ENCODE measurements around the gene PSMA5.
"Not testable (repeated sequence)": the region's sequence is repeated elsewhere in the genome, so short reads cannot be mapped to it uniquely, and the experiment has no call there.

The PSMA5 gene

GRCh38 chr1:109426281-109427170 lies at the start of gene PSMA5:
Gene PSMA5, minus strand, starts transcription at chr1:109426448. Its CDS starts 118 bp downstream, at chr1:109426330.
- DNase-seq (ENCODE audit: low spot score): peak; percentile 96

GRCh38 chr1:109475261-109475660 lies 49.0 kb upstream of the PSMA5 start:
- DNase-seq (ENCODE audit: low spot score): no peak

- DNase-seq (ENCODE audit: low spot score): no peak
These were observed 48.4 kb upstream of the PSMA5 start for GRCh38 chr1:109474697-109475096.

- DNase-seq (ENCODE audit: low spot score): not testable (repeated sequence)
These were observed 47.2 kb upstream of the PSMA5 start for GRCh38 chr1:109473284-109474057.

GRCh38 chr1:109472779-109473178 lies 46.5 kb upstream of the PSMA5 start:
- DNase-seq (ENCODE audit: low spot score): no peak

- no peak for DNase-seq (ENCODE audit: low spot score)
These were observed 44.0 kb upstream of the PSMA5 start for GRCh38 chr1:109470245-109470644.

GRCh38 chr1:109468903-109469302 lies 42.7 kb upstream of the PSMA5 start:
- DNase-seq (ENCODE audit: low spot score): no peak

- DNase-seq (ENCODE audit: low spot score): no peak
These were observed 41.8 kb upstream of the PSMA5 start for GRCh38 chr1:109468061-109468460.

- no peak for DNase-seq (ENCODE audit: low spot score)
These were observed 41.1 kb upstream of the PSMA5 start for GRCh38 chr1:109467301-109467777.

GRCh38 chr1:109466452-109467300 lies 40.4 kb upstream of the PSMA5 start, which contains the start of gene SYPL2:
Gene SYPL2, plus strand, starts transcription at chr1:109466546. Its CDS starts 298 bp downstream, at chr1:109466844.
- DNase-seq (ENCODE audit: low spot score): peak; percentile 55

- no peak for DNase-seq (ENCODE audit: low spot score)
These were observed 39.8 kb upstream of the PSMA5 start for GRCh38 chr1:109466125-109466451.

- DNase-seq (ENCODE audit: low spot score): no peak
These were observed 31.6 kb upstream of the PSMA5 start for GRCh38 chr1:109457819-109458218.

- no peak for DNase-seq (ENCODE audit: low spot score)
These were observed 28.4 kb upstream of the PSMA5 start for GRCh38 chr1:109454497-109455133.

- no peak for DNase-seq (ENCODE audit: low spot score)
These were observed 21.3 kb upstream of the PSMA5 start for GRCh38 chr1:109447524-109447923.

GRCh38 chr1:109445949-109446695 lies 19.9 kb upstream of the PSMA5 start:
- DNase-seq (ENCODE audit: low spot score): not testable (repeated sequence)

GRCh38 chr1:109444346-109444745 lies 18.1 kb upstream of the PSMA5 start:
- no peak for DNase-seq (ENCODE audit: low spot score)

GRCh38 chr1:109443476-109443875 lies 17.2 kb upstream of the PSMA5 start:
- DNase-seq (ENCODE audit: low spot score): no peak

- no peak for DNase-seq (ENCODE audit: low spot score)
These were observed 14.8 kb upstream of the PSMA5 start for GRCh38 chr1:109441069-109441468.

- peak; percentile 83 for DNase-seq (ENCODE audit: low spot score)
These were observed 12.6 kb upstream of the PSMA5 start for GRCh38 chr1:109438798-109439297.

GRCh38 chr1:109434484-109434883 lies 8.2 kb upstream of the PSMA5 start:
- DNase-seq (ENCODE audit: low spot score): no peak

- no peak for DNase-seq (ENCODE audit: low spot score)
These were observed 7.1 kb upstream of the PSMA5 start for GRCh38 chr1:109433322-109433721.

Data from hepatic stellate cell (primary cell).